Natural killer cell (primary cell): Measurements from ENCODE around the gene SKAP1. TPM values are rescaled to one million over a fixed set of nuclear protein-coding genes. Genes with fewer than 3 reads are reported as not detected.
"Not testable (repeated sequence)": the region's sequence is repeated elsewhere in the genome, so short reads cannot be mapped to it uniquely, and the experiment has no call there.

Source experiments
- ATAC-seq, 3 donors: fragments of 150-1000 bp in 2 of 3; fragments of 200-7000 bp in 1 of 3; cut with Tn5 transposase; 1 replicate in 1 of 3; 2 replicates in 2 of 3; pipeline ENCODE4 v1.10.0; 2021; ENCODE audit warnings: mild to moderate bottlenecking in 2 of 3, moderate library complexity in 2 of 3
- DNase-seq, 2 donors: peaks; one replicate each; pipeline versions ENCODE4 v3.0.0 to v3.0.0-alpha.2; 2013 to 2021; ENCODE audit warnings: mixed read lengths in 1 of 2
- H3K27ac ChIP-seq: one replicate; pipeline ENCODE4 v1.5.1; 2013; ENCODE audit warnings: mild to moderate bottlenecking, low read length
- H3K27me3 ChIP-seq: one replicate; pipeline ENCODE4 v1.6.1; 2013; ENCODE audit warnings: low read length; ENCODE audit not compliant: control insufficient read depth, insufficient read depth
- H3K36me3 ChIP-seq: one replicate; pipeline ENCODE4 v1.6.1; 2013; ENCODE audit warnings: low read length; ENCODE audit not compliant: control insufficient read depth, insufficient read depth
- H3K4me1 ChIP-seq: one replicate; pipeline ENCODE4 v1.6.1; 2013; ENCODE audit warnings: low read length; ENCODE audit not compliant: control insufficient read depth, insufficient read depth
- H3K4me3 ChIP-seq: one replicate; pipeline ENCODE4 v1.5.1; 2013; ENCODE audit warnings: low read length
- H3K9me3 ChIP-seq: one replicate; pipeline ENCODE4 v1.6.1; 2013; ENCODE audit warnings: low read length; ENCODE audit not compliant: control insufficient read depth, insufficient read depth
- H3K27ac Mint-ChIP-seq, 2 donors: one replicate each; pipeline ENCODE4 v1.8.0; 2022; ENCODE audit warnings: mild to moderate bottlenecking in 2 of 2, mixed read lengths in 2 of 2, moderate library complexity in 1 of 2
- H3K27me3 Mint-ChIP-seq, 2 donors: one replicate each; pipeline ENCODE4 v1.8.0; 2022; ENCODE audit warnings: low read depth in 2 of 2, mixed read lengths in 2 of 2
- H3K36me3 Mint-ChIP-seq: one replicate; pipeline ENCODE4 v1.8.0; 2022; ENCODE audit warnings: mixed read lengths
- H3K4me1 Mint-ChIP-seq, 2 donors: one replicate each; pipeline ENCODE4 v1.8.0; 2022; ENCODE audit warnings: mixed read lengths in 2 of 2
- H3K4me3 Mint-ChIP-seq: one replicate; pipeline ENCODE4 v1.8.0; 2022; ENCODE audit warnings: mild to moderate bottlenecking, moderate library complexity, mixed read lengths
- H3K9me3 Mint-ChIP-seq, 2 donors: one replicate each; pipeline ENCODE4 v1.8.0; 2022; ENCODE audit warnings: mixed read lengths in 2 of 2
- CTCF ChIP-seq: fragments of 200-600 bp; IDR thresholded peaks from one replicate; pipeline ENCODE4 v1.8.0; 2022; ENCODE audit warnings: antibody characterized with exemption
- WGBS: methylation state at CpG from one replicate; pipeline ENCODE4 v1.1.7; 2013; ENCODE audit warnings: missing lambda C conversion rate; ENCODE audit not compliant: insufficient coverage; 5-methylcytosine and 5-hydroxymethylcytosine counted together
- intact Hi-C: fragments of 100-400 bp; cut with micrococcal nuclease; formaldehyde crosslinking; loops from one replicate; pipeline ENCODE4 v1.14.2; 2022
- total RNA-seq, 4 donors: library from RNA; stranded (reverse); fragments of 120-200 nt in 1 of 4; gene quantifications; one replicate each; pipeline versions ENCODE4 v1.2.3 to v1.2.4, GENCODE V29; 2013 to 2022

SKAP1 gene
- total RNA-seq, 3 donors from 2014 or later (not counting 1 experiment from before 2014, with no cell fraction given), result 168 to 227 (median 190) TPM

- peaks cover 36% of the 10 kb centered on the region for H3K4me1 ChIP-seq
- ATAC-seq (peak; percentile 71 to 78 (median 74)), DNase-seq (peak; percentile 47 to 82)
- peak overlapping the region; percentile 98 for H3K4me3 Mint-ChIP-seq
- H3K9me3 Mint-ChIP-seq, result no peaks in the 10 kb centered on the region
- H3K36me3 ChIP-seq, result no peaks in the 10 kb centered on the region
- peaks cover 0 to 6% of the 10 kb centered on the region in 2 donors for H3K27me3 Mint-ChIP-seq
- no peaks in the 10 kb centered on the region for H3K9me3 ChIP-seq
- H3K27me3 ChIP-seq, result no peaks in the 10 kb centered on the region
- H3K36me3 Mint-ChIP-seq, result no peaks in the 10 kb centered on the region
- no peak for TF ChIP-seq CTCF
- peaks cover 69 to 71% of the 10 kb centered on the region in 2 donors for H3K4me1 Mint-ChIP-seq
- H3K27ac ChIP-seq, result peak overlapping the region; percentile 94
- H3K4me3 ChIP-seq, result peak overlapping the region; percentile 97
- intact Hi-C loops, result loop anchor here (2.0 kb wide), 1 partner anchor 45 kb away; no protein-coding TSS in a partner anchor
- peak overlapping the region; percentile 100 for H3K27ac Mint-ChIP-seq
Observed at GRCh38 chr17:48427598-48427997, 2.4 kb downstream of the SKAP1 start.

GRCh38 chr17:48426761-48427500, 3.1 kb downstream of the SKAP1 start:
- H3K4me1 Mint-ChIP-seq, result peaks cover 73 to 76% of the 10 kb centered on the region in 2 donors

GRCh38 chr17:48426019-48426665, 3.9 kb downstream of the SKAP1 start:
- no peaks in the 10 kb centered on the region for H3K27me3 ChIP-seq
- no peak overlapping the region for H3K4me3 ChIP-seq
- ATAC-seq (no peak), DNase-seq (no peak)
- intact Hi-C loops, result loop anchor here (2.0 kb wide), 1 partner anchor 47 kb away; no protein-coding TSS in a partner anchor
- Mint-ChIP-seq H3K36me3 (no peaks in the 10 kb centered on the region), H3K27ac (peak overlapping the region; percentile 100), H3K4me3 (peak overlapping the region; percentile 98), H3K4me1 (peaks cover 72 to 73% of the 10 kb centered on the region in 2 donors), H3K9me3 (no peaks in the 10 kb centered on the region), H3K27me3 (peaks cover 0 to 6% of the 10 kb centered on the region in 2 donors)
- 78% methylated on average over 1 of the region's 3 CpGs for WGBS
- H3K36me3 ChIP-seq, result no peaks in the 10 kb centered on the region
- H3K9me3 ChIP-seq, result no peaks in the 10 kb centered on the region
- peak overlapping the region; percentile 33 for H3K27ac ChIP-seq
- no peak for TF ChIP-seq CTCF
- H3K4me1 ChIP-seq, result peaks cover 35% of the 10 kb centered on the region

More at GRCh38 chr17:48426761-48427500, 3.1 kb downstream of the SKAP1 start:
- Histone ChIP-seq H3K9me3 (no peaks in the 10 kb centered on the region), H3K4me3 (no peak overlapping the region), H3K27ac (peak overlapping the region; percentile 33), H3K4me1 (peaks cover 36% of the 10 kb centered on the region), H3K36me3 (no peaks in the 10 kb centered on the region), H3K27me3 (no peaks in the 10 kb centered on the region)
- 44% methylated on average over 2 of the region's 4 CpGs for WGBS
- intact Hi-C loops, result loop anchor here (2.0 kb wide), 1 partner anchor 46 kb away; no protein-coding TSS in a partner anchor
- TF ChIP-seq CTCF, result no peak
- no peak for ATAC-seq
- Mint-ChIP-seq H3K4me3 (peak overlapping the region; percentile 98), H3K27ac (peak overlapping the region; percentile 100), H3K36me3 (no peaks in the 10 kb centered on the region), H3K9me3 (no peaks in the 10 kb centered on the region), H3K27me3 (peaks cover 0 to 6% of the 10 kb centered on the region in 2 donors)
- no peak for DNase-seq

GRCh38 chr17:48422060-48422459, 8.0 kb downstream of the SKAP1 start:
- not testable (repeated sequence) for H3K36me3 Mint-ChIP-seq
- peak overlapping the region; percentile 62 to 100 for H3K27ac Mint-ChIP-seq

More at GRCh38 chr17:48422060-48422459, 8.0 kb downstream of the SKAP1 start:
- peaks cover 31% of the 10 kb centered on the region for H3K4me1 ChIP-seq
- intact Hi-C loops, H3K9me3 Mint-ChIP-seq, H3K4me3 ChIP-seq, ATAC-seq, H3K27ac ChIP-seq, H3K4me3 Mint-ChIP-seq, H3K36me3 ChIP-seq, H3K9me3 ChIP-seq, H3K27me3 Mint-ChIP-seq, H3K27me3 ChIP-seq, DNase-seq: not testable (repeated sequence)
- H3K4me1 Mint-ChIP-seq, result peaks cover 50 to 59% of the 10 kb centered on the region in 2 donors
- 97% methylated on average over 3 of the region's 3 CpGs for WGBS
